Osteoblast (primary cell): ENCODE measurements around the gene SLC6A9. TPM values are rescaled to one million over a fixed set of nuclear protein-coding genes. Genes with fewer than 3 reads are reported as not detected.

Experiments used
- DNase-seq: peaks from one replicate; pipeline ENCODE4 v3.0.0; 2011; ENCODE audit warnings: low spot score, mixed read lengths; ENCODE audit not compliant: insufficient read length; ENCODE audit errors: missing footprints
- H2AFZ ChIP-seq: 2 replicates; pipeline ENCODE4 v1.6.0; 2011; ENCODE audit warnings: mild to moderate bottlenecking, low read length
- H3K27ac ChIP-seq: 2 replicates; pipeline ENCODE4 v1.5.1; 2011; ENCODE audit warnings: mild to moderate bottlenecking, low read depth, low read length, moderate library complexity
- H3K27me3 ChIP-seq: 2 replicates; pipeline ENCODE4 v1.6.0; 2012; ENCODE audit warnings: mild to moderate bottlenecking, control low read depth, inconsistent platforms, low read length, moderate library complexity; ENCODE audit not compliant: insufficient read depth
- H3K36me3 ChIP-seq: 2 replicates; pipeline ENCODE4 v1.5.1; 2011; ENCODE audit warnings: mild to moderate bottlenecking, low read length, control low read depth, moderate library complexity; ENCODE audit not compliant: insufficient read depth
- H3K4me1 ChIP-seq: 2 replicates; pipeline ENCODE4 v1.5.1; 2011; ENCODE audit warnings: mild to moderate bottlenecking, low read length, control low read depth, moderate library complexity; ENCODE audit not compliant: insufficient read depth
- H3K4me2 ChIP-seq: 2 replicates; pipeline ENCODE4 v1.6.0; 2011; ENCODE audit warnings: mild to moderate bottlenecking, low read length; ENCODE audit not compliant: insufficient read depth
- H3K4me3 ChIP-seq: fragments of 200-600 bp; sonication (generic); 3 replicates; pipeline ENCODE4 v1.5.1; 2012; ENCODE audit warnings: mild to moderate bottlenecking, low read length, inconsistent platforms; ENCODE audit not compliant: insufficient read depth
- H3K79me2 ChIP-seq: 2 replicates; pipeline ENCODE4 v1.6.0; 2012; ENCODE audit warnings: mild to moderate bottlenecking, low read length, control low read depth, inconsistent platforms; ENCODE audit not compliant: insufficient read depth
- H3K9me3 ChIP-seq: 2 replicates; pipeline ENCODE4 v1.5.1; 2011; ENCODE audit warnings: low read depth, low read length, control low read depth
- H4K20me1 ChIP-seq: 2 replicates; pipeline ENCODE4 v1.6.0; 2012; ENCODE audit warnings: mild to moderate bottlenecking, low read length, control low read depth; ENCODE audit not compliant: insufficient read depth
- CTCF ChIP-seq: IDR thresholded peaks from 2 replicates; pipeline ENCODE4 v1.5.1; 2011; ENCODE audit warnings: mild to moderate bottlenecking, low read depth, low read length, moderate library complexity; ENCODE audit errors: extremely low read depth
- total RNA-seq: library from RNA; depleted of rRNA; stranded (reverse); fragments of >200 nt; gene quantifications from 2 replicates; pipeline ENCODE4 v1.2.3, GENCODE V29; 2012

The SLC6A9 gene
- total RNA-seq, 1 donor, result 18.5 TPM

DNA sequence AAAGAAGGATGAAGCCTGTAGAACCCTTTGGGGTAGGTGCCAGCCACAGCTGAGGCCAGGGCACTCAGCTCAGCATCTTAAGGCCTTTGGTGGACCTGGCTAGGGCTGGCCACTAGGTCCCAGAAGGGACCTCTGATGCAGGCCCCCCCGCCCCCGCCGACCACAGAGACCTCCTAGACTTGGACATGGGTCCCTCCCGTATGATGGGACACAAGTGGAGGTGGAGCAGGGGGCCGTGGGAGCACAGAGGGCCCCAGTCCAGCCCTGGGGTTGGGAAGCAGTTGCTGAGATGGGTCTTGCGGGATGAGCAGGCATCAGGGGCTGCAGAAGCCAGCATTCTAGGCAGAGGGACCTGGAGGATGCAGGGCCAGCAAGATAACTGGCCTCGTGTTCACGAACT lies 49.0 kb downstream of the SLC6A9 start:
- Histone ChIP-seq H3K4me1 (peaks cover 30% of the 10 kb centered on the region), H3K27me3 (no peaks in the 10 kb centered on the region), H3K4me2 (no peak overlapping the region), H3K79me2 (peaks cover 57% of the 10 kb centered on the region), H2AFZ (no peak overlapping the region), H3K36me3 (peaks cover 39% of the 10 kb centered on the region), H4K20me1 (peaks cover 46% of the 10 kb centered on the region), H3K9me3 (no peaks in the 10 kb centered on the region), H3K4me3 (no peak overlapping the region), H3K27ac (no peak overlapping the region)
- DNase-seq, result no peak
- TF ChIP-seq CTCF, result no peak

DNA sequence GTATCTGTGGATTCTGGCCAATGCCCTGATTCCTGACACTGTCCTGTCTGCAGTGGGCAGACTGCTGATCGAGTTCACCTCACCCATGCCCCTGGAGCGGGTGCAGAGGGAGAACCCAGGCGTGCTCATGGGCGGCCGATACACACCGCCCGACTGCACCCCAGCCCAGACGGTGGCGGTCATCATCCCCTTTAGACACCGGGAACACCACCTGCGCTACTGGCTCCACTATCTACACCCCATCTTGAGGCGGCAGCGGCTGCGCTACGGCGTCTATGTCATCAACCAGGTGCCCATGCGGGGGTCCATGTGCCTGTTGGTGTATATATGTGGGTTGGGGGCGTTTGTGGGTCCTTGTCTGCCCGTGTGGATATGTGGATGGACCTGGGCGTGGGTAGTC lies 49.6 kb downstream of the SLC6A9 start:
- Histone ChIP-seq H2AFZ (no peak overlapping the region), H3K79me2 (peaks cover 63% of the 10 kb centered on the region), H4K20me1 (peaks cover 50% of the 10 kb centered on the region), H3K9me3 (no peaks in the 10 kb centered on the region), H3K4me2 (no peak overlapping the region), H3K27me3 (no peaks in the 10 kb centered on the region), H3K4me1 (peaks cover 32% of the 10 kb centered on the region), H3K27ac (no peak overlapping the region), H3K36me3 (peaks cover 45% of the 10 kb centered on the region), H3K4me3 (no peak overlapping the region)
- peak; percentile 62 for DNase-seq
- no peak for TF ChIP-seq CTCF

DNA sequence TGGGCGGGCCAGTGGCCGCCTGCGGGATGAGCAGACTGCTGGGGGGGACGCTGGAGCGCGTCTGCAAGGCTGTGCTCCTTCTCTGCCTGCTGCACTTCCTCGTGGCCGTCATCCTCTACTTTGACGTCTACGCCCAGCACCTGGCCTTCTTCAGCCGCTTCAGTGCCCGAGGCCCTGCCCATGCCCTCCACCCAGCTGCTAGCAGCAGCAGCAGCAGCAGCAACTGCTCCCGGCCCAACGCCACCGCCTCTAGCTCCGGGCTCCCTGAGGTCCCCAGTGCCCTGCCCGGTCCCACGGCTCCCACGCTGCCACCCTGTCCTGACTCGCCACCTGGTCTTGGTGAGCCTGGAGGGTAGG lies 50.1 kb downstream of the SLC6A9 start:
- TF ChIP-seq CTCF, result no peak
- DNase-seq, result peak; percentile 69
- Histone ChIP-seq H3K27me3 (no peaks in the 10 kb centered on the region), H4K20me1 (peaks cover 55% of the 10 kb centered on the region), H3K9me3 (no peaks in the 10 kb centered on the region), H3K4me3 (no peak overlapping the region), H3K4me1 (peaks cover 32% of the 10 kb centered on the region), H3K79me2 (peaks cover 68% of the 10 kb centered on the region), H2AFZ (no peak overlapping the region), H3K36me3 (peaks cover 45% of the 10 kb centered on the region), H3K4me2 (peak overlapping the region; percentile 88), H3K27ac (no peak overlapping the region)

DNA sequence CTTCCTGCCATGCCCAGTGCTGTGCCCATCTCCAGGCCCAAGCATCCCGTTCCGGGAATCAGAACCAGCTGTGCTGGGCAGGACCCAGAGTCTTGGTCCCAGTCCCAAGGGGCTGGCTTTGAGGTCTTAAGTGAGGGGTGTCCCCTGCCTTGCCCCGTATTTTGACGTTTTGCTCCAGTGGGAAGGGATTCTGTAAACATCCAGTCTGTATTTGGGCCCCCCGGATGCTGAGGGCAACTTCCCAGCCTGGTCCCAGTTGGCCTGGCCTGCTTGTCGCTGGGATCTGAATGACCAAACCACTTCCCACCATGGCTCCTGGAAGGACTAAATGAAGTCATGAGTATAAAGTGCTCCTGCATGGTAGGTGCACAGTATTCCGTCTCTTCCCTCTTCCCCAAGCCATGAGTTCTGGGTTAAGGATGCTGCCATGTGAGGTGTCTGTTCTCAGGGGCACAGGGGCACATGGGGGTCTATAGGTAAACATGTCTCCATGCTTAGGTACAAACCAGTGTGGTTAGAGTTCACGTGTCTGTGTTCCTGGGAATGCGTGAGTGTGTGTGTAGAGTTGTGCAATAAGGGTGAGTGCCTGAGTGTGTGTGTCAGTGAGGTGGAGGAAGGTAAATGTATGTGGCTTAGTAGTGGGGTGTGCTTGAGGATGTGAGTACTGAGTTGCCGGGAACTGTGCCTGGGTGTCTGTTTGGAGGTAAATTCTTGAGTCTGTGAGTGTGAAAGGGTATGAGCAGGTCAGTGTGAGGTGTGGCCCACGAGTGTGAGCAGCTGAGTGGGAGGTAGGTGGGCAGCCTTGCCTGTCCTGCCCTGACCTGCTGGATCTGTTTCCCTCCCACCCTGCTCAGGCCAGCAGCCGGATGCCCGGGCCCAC lies 50.8 kb downstream of the SLC6A9 start:
- Histone ChIP-seq H2AFZ (no peak overlapping the region), H3K36me3 (peaks cover 40% of the 10 kb centered on the region), H3K27ac (peak overlapping the region; percentile 54), H3K9me3 (no peaks in the 10 kb centered on the region), H4K20me1 (peaks cover 61% of the 10 kb centered on the region), H3K27me3 (no peaks in the 10 kb centered on the region), H3K4me3 (peak overlapping the region; percentile 73), H3K4me1 (peaks cover 38% of the 10 kb centered on the region), H3K79me2 (peaks cover 74% of the 10 kb centered on the region), H3K4me2 (peak overlapping the region; percentile 88)
- no peak for TF ChIP-seq CTCF
- peak; percentile 95 for DNase-seq
